ENCODE data around the gene LARP4B.

DNA sequence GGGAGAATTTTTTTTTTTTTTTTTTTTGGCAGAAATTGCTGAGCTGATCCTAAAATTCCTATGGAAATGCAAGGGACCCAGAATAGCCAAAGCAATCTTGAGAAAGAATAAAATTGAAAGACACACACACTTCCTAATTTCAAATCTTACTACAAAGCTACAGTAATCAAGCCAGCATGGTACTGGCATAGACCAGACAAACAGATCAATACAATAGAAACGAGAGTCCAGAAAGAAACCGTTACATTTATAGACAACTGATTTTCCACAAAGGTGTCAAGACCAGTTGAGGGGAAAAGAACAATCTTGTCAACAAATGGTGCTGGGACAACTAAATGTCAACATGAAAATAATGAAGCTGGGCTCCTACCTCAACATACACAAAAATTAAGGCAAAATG, 34.5 kb downstream of the LARP4B start:
- TF ChIP-seq CTCF (IDR thresholded peaks at IDR 0.05) (no peak), POLR2A (IDR thresholded peaks at IDR 0.05) (no peak), POLR2AphosphoS5 (IDR thresholded peaks at IDR 0.05) (no peak)

All from breast epithelium (tissue), 3 donors.